Fibroblast of skin of scalp (primary cell): ENCODE data around the gene ST6GALNAC1.

Experiments used
- DNase-seq: peaks from one replicate; pipeline ENCODE4 v3.0.0-alpha.2; 2013

The ST6GALNAC1 gene

DNA sequence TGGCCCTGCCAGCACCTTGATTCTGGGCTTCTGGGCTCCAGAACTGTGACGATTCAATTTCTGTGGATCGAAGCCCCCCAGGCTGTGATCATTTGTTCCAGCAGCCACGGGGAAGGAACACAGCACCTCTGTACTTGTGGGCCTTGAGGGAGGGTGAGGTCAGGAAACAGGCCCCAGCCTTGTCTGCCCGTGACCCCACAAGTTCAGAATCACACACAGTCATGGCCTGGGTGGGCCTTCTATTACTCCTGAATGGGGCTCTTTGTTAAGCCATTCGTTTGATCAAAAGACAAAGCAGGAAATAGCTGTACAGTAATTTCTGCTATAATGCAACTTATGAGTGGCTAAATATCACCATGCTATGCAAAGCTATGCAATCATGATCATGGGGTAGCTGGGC is 68.0 kb downstream of the ST6GALNAC1 start:
- no peak for DNase-seq
